T-helper 2 cell treated with Interferon-gamma antibody and Interleukin-4, amounts not matched to agents 100 ng/mL and 5 ng/mL, for 36 hours (primary cell): Measurements from ENCODE around the gene KLF4. TPM values are rescaled to one million over a fixed set of nuclear protein-coding genes. Genes with fewer than 3 reads are reported as not detected.
"Not testable (repeated sequence)": the region's sequence is repeated elsewhere in the genome, so short reads cannot be mapped to it uniquely, and the experiment has no call there.

Experiments
- intact Hi-C: fragments of 100-400 bp; cut with micrococcal nuclease; formaldehyde crosslinking; loops from one replicate; pipeline ENCODE4 v1.15.1; 2023
- total RNA-seq: library from RNA; stranded (reverse); gene quantifications from 2 replicates; pipeline ENCODE4 v1.2.3, GENCODE V29; 2022

Gene KLF4
- 0.18 and 0.27 TPM in 2 replicates for total RNA-seq

- intact Hi-C loops, result loop anchor here (1.0 to 10.0 kb wide), 2 partner anchors 207 to 1275 kb away; partner anchors contain the start of gene RAD23B
These were observed at the start of gene KLF4 for GRCh38 chr9:107489687-107490605. TSS of gene KLF4 (minus strand) at chr9:107489769. CDS start at chr9:107489172, 597 bp downstream.

GRCh38 chr9:107536462-107536861, 46.9 kb upstream of the KLF4 start:
- intact Hi-C loops, result no loop called here

GRCh38 chr9:107534510-107535078, 45.0 kb upstream of the KLF4 start:
- intact Hi-C loops, result no loop called here

GRCh38 chr9:107530679-107531078, 41.1 kb upstream of the KLF4 start:
- intact Hi-C loops, result no loop called here

- intact Hi-C loops, result no loop called here
These were observed 39.1 kb upstream of the KLF4 start for GRCh38 chr9:107528686-107529085.

- intact Hi-C loops, result no loop called here
These were observed 34.0 kb upstream of the KLF4 start for GRCh38 chr9:107523539-107523938.

- intact Hi-C loops, result no loop called here
These were observed 30.6 kb upstream of the KLF4 start for GRCh38 chr9:107520186-107520585.

GRCh38 chr9:107518037-107518807, 28.7 kb upstream of the KLF4 start:
- intact Hi-C loops, result no loop called here

GRCh38 chr9:107513464-107514100, 24.0 kb upstream of the KLF4 start:
- intact Hi-C loops, result no loop called here

GRCh38 chr9:107504585-107505455, 15.3 kb upstream of the KLF4 start:
- intact Hi-C loops, result no loop called here

GRCh38 chr9:107502464-107502863, 12.9 kb upstream of the KLF4 start:
- intact Hi-C loops, result no loop called here

GRCh38 chr9:107500421-107501200, 11.0 kb upstream of the KLF4 start:
- intact Hi-C loops, result not testable (repeated sequence)

GRCh38 chr9:107496976-107497375, 7.4 kb upstream of the KLF4 start:
- intact Hi-C loops, result no loop called here

- intact Hi-C loops, result no loop called here
These were observed 2.9 kb upstream of the KLF4 start for GRCh38 chr9:107492381-107492970.

GRCh38 chr9:107491081-107492053, 1.8 kb upstream of the KLF4 start:
- intact Hi-C loops, result no loop called here

GRCh38 chr9:107490606-107490970, 1.0 kb upstream of the KLF4 start:
- intact Hi-C loops, result not testable (repeated sequence)

GRCh38 chr9:107489144-107489673, 360 bp downstream of the KLF4 start:
- intact Hi-C loops, result loop anchor here (1.0 to 10.0 kb wide), 2 partner anchors 206 to 1276 kb away; partner anchors contain the start of gene RAD23B
